Measurements from ENCODE around the gene REC8.
"Not testable (repeated sequence)": the region's sequence is repeated elsewhere in the genome, so short reads cannot be mapped to it uniquely, and the experiment has no call there.

REC8 gene

GRCh38 chr14:24188251-24189058 is 16.6 kb downstream of the REC8 start, which contains the start of gene IPO4:
IPO4 (minus strand) TSS chr14:24188816; CDS start chr14:24188787, 29 bp downstream.
- Mint-ChIP-seq H3K27me3 (no peaks in the 10 kb centered on the region), H3K9me3 (no peaks in the 10 kb centered on the region), H3K4me1 (peaks cover 52% of the 10 kb centered on the region), H3K36me3 (peaks cover 49% of the 10 kb centered on the region), H3K27ac (peak within 1 kb of the TSS; percentile 90), H3K4me3 (peak within 1 kb of the TSS; percentile 85)
- peak; percentile 97 for DNase-seq
- CTCF ChIA-PET: interaction anchor here (0.7 to 1.2 kb wide), 3 partner anchors 27 to 248 kb away, joined by 3 read pairs; partner anchors contain the start of gene IRF9

GRCh38 chr14:24189059-24189375 is 17.1 kb downstream of the REC8 start:
- Mint-ChIP-seq H3K4me3 (peak overlapping the region; percentile 85), H3K27me3 (no peaks in the 10 kb centered on the region), H3K27ac (peak overlapping the region; percentile 90), H3K4me1 (peaks cover 54% of the 10 kb centered on the region), H3K9me3 (no peaks in the 10 kb centered on the region), H3K36me3 (peaks cover 48% of the 10 kb centered on the region)
- no peak for DNase-seq
- CTCF ChIA-PET: interaction anchor here (0.7 to 1.2 kb wide), 3 partner anchors 28 to 247 kb away, joined by 3 read pairs; partner anchors contain the start of gene IRF9

GRCh38 chr14:24189460-24189859 is 17.6 kb downstream of the REC8 start:
- H3K4me3 Mint-ChIP-seq: no peak overlapping the region
- H3K27ac Mint-ChIP-seq: no peak overlapping the region
- CTCF ChIA-PET: interaction anchor here (0.7 to 0.8 kb wide), 2 partner anchors 28 to 119 kb away, joined by 3 read pairs; partner anchors contain the start of gene IRF9
- no peaks in the 10 kb centered on the region for H3K27me3 Mint-ChIP-seq
- no peaks in the 10 kb centered on the region for H3K9me3 Mint-ChIP-seq
- H3K4me1 Mint-ChIP-seq: peaks cover 59% of the 10 kb centered on the region
- no peak for DNase-seq
- peaks cover 50% of the 10 kb centered on the region for H3K36me3 Mint-ChIP-seq

- Mint-ChIP-seq H3K4me1 (peaks cover 65% of the 10 kb centered on the region), H3K27ac (no peak overlapping the region), H3K36me3 (peaks cover 49% of the 10 kb centered on the region), H3K27me3 (no peaks in the 10 kb centered on the region), H3K4me3 (no peak overlapping the region), H3K9me3 (no peaks in the 10 kb centered on the region)
- DNase-seq: no peak
- CTCF ChIA-PET: no interaction called here
These were observed 18.5 kb downstream of the REC8 start for GRCh38 chr14:24190416-24190815.

GRCh38 chr14:24192933-24193332 is 21.1 kb downstream of the REC8 start:
- Mint-ChIP-seq H3K9me3 (no peaks in the 10 kb centered on the region), H3K36me3 (peaks cover 42% of the 10 kb centered on the region), H3K27me3 (no peaks in the 10 kb centered on the region), H3K27ac (peak overlapping the region; percentile 68), H3K4me1 (peaks cover 68% of the 10 kb centered on the region), H3K4me3 (no peak overlapping the region)
- no peak for DNase-seq
- CTCF ChIA-PET: no interaction called here

DNA sequence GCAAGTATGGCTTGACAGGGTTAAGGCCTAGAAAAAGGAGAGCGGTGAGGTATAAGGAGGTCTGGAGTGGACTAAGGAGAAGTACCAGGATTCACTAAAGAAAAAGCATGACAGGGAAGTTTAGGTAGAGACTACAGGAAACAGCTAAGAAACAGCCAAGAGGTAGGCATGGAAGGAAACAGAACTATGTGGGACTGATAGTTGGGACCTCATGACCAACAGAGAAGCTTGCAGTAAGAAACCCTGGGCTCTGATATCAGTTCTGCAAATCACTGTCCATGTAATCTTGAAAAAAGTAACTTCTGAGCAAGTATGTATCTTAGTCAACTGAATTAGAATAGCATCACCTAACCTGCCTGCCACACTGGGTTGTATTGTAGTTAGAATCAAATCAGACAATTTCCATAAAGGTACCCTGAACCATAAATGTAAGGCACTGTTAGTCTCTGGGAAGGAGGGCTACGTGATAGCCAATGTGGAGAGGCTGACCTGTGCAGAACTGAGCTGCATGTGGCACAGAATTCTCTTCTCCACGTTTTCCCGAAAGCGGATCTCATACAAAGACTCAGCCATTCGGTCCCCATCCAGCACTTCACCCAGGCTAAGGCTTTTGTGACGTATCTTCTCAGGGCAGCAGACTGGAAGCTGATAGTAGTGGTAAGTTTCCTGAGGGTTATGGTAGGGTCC is 22.4 kb downstream of the REC8 start:
- H3K27me3 Mint-ChIP-seq: no peaks in the 10 kb centered on the region
- peak overlapping the region; percentile 98 for H3K4me3 Mint-ChIP-seq
- no peaks in the 10 kb centered on the region for H3K9me3 Mint-ChIP-seq
- peaks cover 48% of the 10 kb centered on the region for H3K36me3 Mint-ChIP-seq
- CTCF ChIA-PET: interaction anchor here (0.7 to 2.7 kb wide), 4 partner anchors 21 to 139 kb away, joined by 4 to 8 read pairs (median 5); partner anchors contain the start of genes CIDEB and MDP1
- peak overlapping the region; percentile 98 for H3K27ac Mint-ChIP-seq
- DNase-seq: no peak
- peaks cover 67% of the 10 kb centered on the region for H3K4me1 Mint-ChIP-seq

- CTCF ChIA-PET: interaction anchor here (1.0 to 2.7 kb wide), 3 partner anchors 20 to 139 kb away, joined by 5 to 8 read pairs (median 5); partner anchors contain the start of genes CIDEB and MDP1
- Mint-ChIP-seq H3K27me3 (no peaks in the 10 kb centered on the region), H3K9me3 (no peaks in the 10 kb centered on the region), H3K4me1 (peaks cover 64% of the 10 kb centered on the region), H3K27ac (peak overlapping the region; percentile 98), H3K4me3 (peak overlapping the region; percentile 98), H3K36me3 (peaks cover 49% of the 10 kb centered on the region)
- DNase-seq: no peak
These were observed 22.9 kb downstream of the REC8 start for GRCh38 chr14:24194873-24195185.

DNA sequence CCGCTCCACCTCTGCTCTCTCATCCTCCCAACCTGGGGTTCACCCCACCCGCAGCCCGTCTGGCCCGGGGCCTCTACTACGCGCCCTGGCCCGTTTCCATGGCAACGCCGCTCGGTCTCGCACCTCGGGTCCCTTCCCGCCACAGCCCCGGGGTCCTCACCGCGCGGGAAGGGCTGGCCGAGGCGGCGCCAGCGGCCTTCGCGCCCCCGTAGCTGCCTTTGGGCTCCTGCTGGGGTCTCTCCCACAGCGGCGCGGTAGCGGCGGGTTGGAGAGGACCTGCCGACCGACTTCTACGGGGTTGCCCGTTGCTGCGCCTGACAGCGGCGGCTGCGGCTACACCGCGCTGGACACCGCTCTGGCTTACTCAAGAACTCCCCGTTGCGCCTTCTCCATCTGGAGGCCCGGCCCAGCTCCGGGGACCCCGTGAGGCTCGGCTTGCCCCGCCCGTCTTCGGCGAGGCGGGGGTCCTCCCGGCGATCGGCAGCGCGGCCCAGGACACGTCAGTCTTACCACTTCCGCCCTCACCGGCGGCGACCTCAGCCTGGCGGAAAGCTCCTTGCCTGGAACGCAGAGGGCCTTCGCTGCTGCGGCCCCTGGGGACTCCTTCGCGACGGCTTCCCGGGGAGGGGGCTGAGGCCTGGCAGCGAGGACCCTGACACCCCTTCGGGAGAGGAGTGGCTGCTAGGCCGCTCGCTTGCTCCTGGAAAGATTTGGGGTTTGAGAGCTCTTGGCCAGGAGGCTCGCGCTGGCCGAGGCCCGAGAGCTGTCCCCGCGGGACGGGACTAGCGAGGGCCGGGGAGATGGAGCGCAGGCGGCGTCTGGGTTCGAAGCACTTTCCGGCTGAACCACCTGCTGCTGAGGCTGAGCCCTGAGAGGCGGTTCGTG is 23.5 kb downstream of the REC8 start, which contains the start of gene TM9SF1:
TSS of gene TM9SF1 (minus strand) at position 256 of the 885 bp plus-strand sequence. CDS start 422 bp downstream, outside the sequence.
- H3K36me3 Mint-ChIP-seq: peaks cover 52% of the 10 kb centered on the region
- no peaks in the 10 kb centered on the region for H3K9me3 Mint-ChIP-seq
- peak within 1 kb of the TSS; percentile 98 for H3K4me3 Mint-ChIP-seq
- CTCF ChIA-PET: interaction anchor here (1.0 to 2.7 kb wide), 7 partner anchors 20 to 236 kb away, joined by 3 to 8 read pairs (median 5); partner anchors contain the start of genes CIDEB, IRF9, LTB4R2 and MDP1
- peak within 1 kb of the TSS; percentile 98 for H3K27ac Mint-ChIP-seq
- H3K4me1 Mint-ChIP-seq: peaks cover 58% of the 10 kb centered on the region
- DNase-seq: peak; percentile 94
- H3K27me3 Mint-ChIP-seq: no peaks in the 10 kb centered on the region

- CTCF ChIA-PET: interaction anchor here (0.9 to 2.7 kb wide), 6 partner anchors 17 to 235 kb away, joined by 3 to 8 read pairs (median 4); partner anchors contain the start of genes CHMP4A, IRF9, LTB4R2 and MDP1
- Mint-ChIP-seq H3K4me1 (peaks cover 55% of the 10 kb centered on the region), H3K9me3 (peaks cover 1% of the 10 kb centered on the region), H3K27me3 (no peaks in the 10 kb centered on the region), H3K4me3 (peak overlapping the region; percentile 98), H3K36me3 (peaks cover 55% of the 10 kb centered on the region), H3K27ac (peak overlapping the region; percentile 98)
- DNase-seq: no peak
These were observed 24.5 kb downstream of the REC8 start for GRCh38 chr14:24196071-24197055.

DNA sequence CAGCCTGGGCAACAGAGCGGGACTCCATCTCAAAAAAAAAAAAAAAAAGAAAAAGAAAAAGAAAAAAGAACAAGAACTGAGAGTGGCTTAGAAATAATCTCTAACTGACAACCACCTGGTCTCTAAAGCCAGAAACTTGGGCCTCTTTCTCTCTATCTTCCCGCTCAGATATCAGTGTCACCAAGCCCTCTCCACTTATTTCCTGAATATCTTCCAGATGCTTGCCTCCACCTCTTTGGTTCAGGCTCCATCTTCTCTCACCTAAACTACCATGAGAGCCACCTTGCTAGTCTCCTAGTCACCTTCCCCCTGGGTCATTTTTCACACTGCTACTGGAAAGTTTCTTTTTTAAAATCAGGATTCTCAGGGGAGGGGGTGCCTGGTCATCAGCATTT is 25.2 kb downstream of the REC8 start:
- CTCF ChIA-PET: interaction anchor here (1.4 to 2.7 kb wide), 2 partner anchors 18 to 113 kb away, joined by 3 to 8 read pairs; partner anchors contain the start of genes LTB4R2 and MDP1
- Mint-ChIP-seq H3K9me3 (peaks cover 6% of the 10 kb centered on the region), H3K27ac (no peak overlapping the region), H3K4me3 (peak overlapping the region; percentile 98), H3K4me1 (peaks cover 51% of the 10 kb centered on the region), H3K36me3 (peaks cover 54% of the 10 kb centered on the region), H3K27me3 (no peaks in the 10 kb centered on the region)
- DNase-seq: no peak

GRCh38 chr14:24198814-24199524 is 27.1 kb downstream of the REC8 start:
- Mint-ChIP-seq H3K4me1 (peaks cover 38% of the 10 kb centered on the region), H3K27ac (no peak overlapping the region), H3K9me3 (peaks cover 17% of the 10 kb centered on the region), H3K36me3 (peaks cover 58% of the 10 kb centered on the region), H3K27me3 (no peaks in the 10 kb centered on the region), H3K4me3 (no peak overlapping the region)
- no peak for DNase-seq
- CTCF ChIA-PET: interaction anchor here (0.6 kb wide), 2 partner anchors 17 to 41 kb away, joined by 3 to 5 read pairs; partner anchors contain the start of gene MDP1

DNA sequence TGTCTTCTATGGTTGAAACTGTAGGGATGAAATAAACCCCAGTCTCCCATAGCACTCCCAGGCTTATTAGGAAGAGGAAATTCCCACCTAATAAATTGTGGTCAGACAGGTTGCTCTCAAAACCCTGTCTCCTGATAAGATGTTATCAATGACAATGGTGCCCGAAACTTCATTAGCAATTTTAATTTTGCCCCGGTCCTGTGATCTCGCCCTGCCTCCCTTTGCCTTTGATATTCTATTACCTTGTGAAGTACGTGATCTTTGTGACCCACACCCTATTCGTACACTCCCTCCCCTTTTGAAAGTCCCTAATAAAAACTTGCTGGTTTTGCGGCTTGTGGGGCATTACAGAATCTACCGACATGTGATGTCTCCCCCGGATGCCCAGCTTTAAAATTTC is 30.7 kb downstream of the REC8 start:
- not testable (repeated sequence) for H3K27me3 Mint-ChIP-seq, DNase-seq, H3K27ac Mint-ChIP-seq, H3K4me3 Mint-ChIP-seq
- peaks cover 79% of the 10 kb centered on the region for H3K36me3 Mint-ChIP-seq
- H3K4me1 Mint-ChIP-seq: peaks cover 24% of the 10 kb centered on the region
- peaks cover 17% of the 10 kb centered on the region for H3K9me3 Mint-ChIP-seq
- CTCF ChIA-PET: interaction anchor here (1.2 to 1.3 kb wide), 2 partner anchors 94 to 106 kb away, joined by 4 read pairs; partner anchors contain the start of gene CIDEB

All from activated naive CD4-positive, alpha-beta T cell treated with anti-CD3 and anti-CD28 coated beads, Interleukin-2, amount 10 ng/mL, durations not matched to agents 7 days and 5 days (primary cell).